Measurements from ENCODE around the gene DDIAS. TPM values are rescaled to one million over a fixed set of nuclear protein-coding genes. Genes with fewer than 3 reads are reported as not detected.

Gene DDIAS
- total and polyA plus RNA-seq, 10 of the 15 experiments (the other 5 are each of a cell fraction or from before 2014, with no cell fraction given) = 6.9 to 27.8 (median 12.9) TPM

GRCh38 chr11:82900277-82901164 lies 1.0 kb upstream of the DDIAS start, which contains the start of gene PRCP (continued):
- TF ChIP-seq YBX1 (IDR thresholded peaks at IDR 0.05) (no peak), PBX3 (IDR thresholded peaks at IDR 0.05; ENCODE audit: insufficient replicate concordance, low read depth, low read length) (no peak), BMI1 (IDR thresholded peaks at IDR 0.05; ENCODE audit: borderline replicate concordance) (no peak), BCLAF1 (IDR thresholded peaks at IDR 0.05) (no peak), NFIC (IDR thresholded peaks at IDR 0.05; ENCODE audit: low read depth, low read length) (no peak), USF2 (IDR thresholded peaks at IDR 0.05; ENCODE audit: borderline replicate concordance, low read depth, low read length) (no peak), CREB1 (IDR thresholded peaks at IDR 0.05; ENCODE audit: low read depth) (peak; percentile 48; the same call in 1 of the 2 replicates), ATF3 (IDR thresholded peaks at IDR 0.05; ENCODE audit: borderline replicate concordance, extremely low read depth, low read depth, low read length) (no peak), EGR1 (IDR thresholded peaks at IDR 0.05; ENCODE audit: borderline replicate concordance in 1 of 2, low read depth in 2 of 2, low read length in 2 of 2) (peak in 1 of 2 experiments; percentile 64; a peak in 2 of 3 replicates), MEF2A (IDR thresholded peaks at IDR 0.05; ENCODE audit: insufficient read depth, low read depth, low read length) (no peak), HCFC1 (IDR thresholded peaks at IDR 0.05; ENCODE audit: low read length) (no peak), PML (IDR thresholded peaks at IDR 0.05; ENCODE audit: low read length) (no peak), TARDBP (IDR thresholded peaks at IDR 0.05; ENCODE audit: borderline replicate concordance) (peak; percentile 20; the same call in 1 of the 2 replicates), BACH1 (IDR thresholded peaks at IDR 0.05; ENCODE audit: borderline replicate concordance) (peak; percentile 66; the same call in 1 of the 2 replicates), ZNF217 (IDR thresholded peaks at IDR 0.05) (no peak), SKIL (IDR thresholded peaks at IDR 0.05; ENCODE audit: low read depth, poor library complexity, severe bottlenecking) (no peak), NFYB (IDR thresholded peaks at IDR 0.05; ENCODE audit: insufficient read depth, low read depth, low read length) (peak; percentile 37; the same call in 1 of the 2 replicates), RAD51 (IDR thresholded peaks at IDR 0.05) (no peak), RCOR1 (conservative IDR thresholded peaks at IDR 0.05; ENCODE audit: low read depth, low read length) (0 out of 2 replicates have a peak, but pooled peaks have one; percentile 29), PKNOX1 (IDR thresholded peaks at IDR 0.05) (peak; percentile 39; the same call in 1 of the 2 replicates)
